GM23338 (cell line): ENCODE measurements around the gene PGA3. TPM values are rescaled to one million over a fixed set of nuclear protein-coding genes. Genes with fewer than 3 reads are reported as not detected.

Experiments
- ATAC-seq: fragments of 200-7000 bp; cut with Tn5 transposase; 3 replicates; pipeline ENCODE4 v1.9.1; 2020
- DNase-seq: peaks from one replicate; pipeline ENCODE4 v3.0.0-alpha.2; 2015; ENCODE audit warnings: low spot score
- H2AFZ ChIP-seq: fragments of 200-600 bp; sonication (generic); 2 replicates; pipeline ENCODE4 v1.8.0; 2016; ENCODE audit warnings: antibody characterized with exemption, mild to moderate bottlenecking, moderate library complexity
- H3F3A ChIP-seq: fragments of 200-600 bp; sonication (generic); replicated peaks from 2 replicates; pipeline ENCODE4 v1.8.0; 2017; ENCODE audit warnings: antibody characterized with exemption, mixed run types, low read depth
- H3K27ac ChIP-seq: fragments of 200-600 bp; sonication (generic); 2 replicates; pipeline ENCODE4 v1.6.1; 2016; ENCODE audit warnings: low read depth
- H3K27me3 ChIP-seq: fragments of 200-600 bp; sonication (generic); 2 replicates; pipeline ENCODE4 v1.8.0; 2016; ENCODE audit warnings: mild to moderate bottlenecking, mixed run types, moderate library complexity; ENCODE audit not compliant: insufficient read depth
- H3K36me3 ChIP-seq: fragments of 200-600 bp; sonication (generic); 2 replicates; pipeline ENCODE4 v1.8.0; 2016; ENCODE audit warnings: mild to moderate bottlenecking; ENCODE audit not compliant: insufficient read depth
- H3K4me1 ChIP-seq: fragments of 200-600 bp; sonication (generic); 2 replicates; pipeline ENCODE4 v1.8.0; 2016; ENCODE audit warnings: mild to moderate bottlenecking, moderate library complexity; ENCODE audit not compliant: insufficient read depth
- H3K4me2 ChIP-seq: fragments of 200-600 bp; sonication (generic); 2 replicates; pipeline ENCODE4 v1.7.1; 2017; ENCODE audit warnings: mixed run types
- H3K4me3 ChIP-seq: fragments of 200-600 bp; sonication (generic); 2 replicates; pipeline ENCODE4 v1.6.1; 2016; ENCODE audit warnings: mixed run types
- H3K79me2 ChIP-seq: fragments of 200-600 bp; sonication (generic); replicated peaks from 2 replicates; pipeline ENCODE4 v1.8.0; 2017; ENCODE audit warnings: mild to moderate bottlenecking; ENCODE audit not compliant: insufficient read depth
- H3K9me2 ChIP-seq: fragments of 200-600 bp; sonication (generic); 2 replicates; pipeline ENCODE4 v1.8.0; 2017; ENCODE audit not compliant: insufficient read depth
- H4K20me1 ChIP-seq: fragments of 200-600 bp; sonication (generic); replicated peaks from 2 replicates; pipeline ENCODE4 v1.8.0; 2017; ENCODE audit warnings: mild to moderate bottlenecking; ENCODE audit not compliant: insufficient read depth
- H3K27ac Mint-ChIP-seq: 2 replicates; pipeline ENCODE4 v1.8.0; 2020; ENCODE audit warnings: inconsistent platforms, mild to moderate bottlenecking, moderate library complexity, mixed read lengths
- H3K27me3 Mint-ChIP-seq: 3 replicates; pipeline ENCODE4 v1.8.0; 2022; ENCODE audit warnings: low read depth, mild to moderate bottlenecking, moderate library complexity, mixed read lengths, inconsistent platforms; ENCODE audit not compliant: insufficient read depth, poor library complexity
- H3K36me3 Mint-ChIP-seq: 3 replicates; pipeline ENCODE4 v1.8.0; 2021; ENCODE audit warnings: low read depth, mild to moderate bottlenecking, inconsistent platforms, moderate library complexity, mixed read lengths
- H3K4me1 Mint-ChIP-seq: 3 replicates; pipeline ENCODE4 v1.8.0; 2020; ENCODE audit warnings: mild to moderate bottlenecking, inconsistent platforms, mixed read lengths
- H3K4me3 Mint-ChIP-seq: 3 replicates; pipeline ENCODE4 v1.8.0; 2021; ENCODE audit warnings: moderate library complexity, mild to moderate bottlenecking, inconsistent platforms, mixed read lengths
- H3K9me3 Mint-ChIP-seq: 3 replicates; pipeline ENCODE4 v1.8.0; 2020; ENCODE audit warnings: moderate library complexity, mild to moderate bottlenecking, inconsistent platforms, mixed read lengths
- CREB1 ChIP-seq: fragments of 250-450 bp; sonication (Bioruptor Pico); IDR thresholded peaks from 2 replicates; pipeline ENCODE4 v1.5.0; 2020; ENCODE audit warnings: low read depth, mild to moderate bottlenecking, moderate library complexity
- CTCF ChIP-seq, 2 experiments: fragments of 200-600 bp in 1 of 2; sonication (generic) in 1 of 2; conservative IDR thresholded peaks; 2 replicates each; pipeline versions ENCODE4 v1.5.1 to v1.6.1; 2016 to 2017; ENCODE audit warnings: antibody characterized with exemption in 2 of 2, low read depth in 2 of 2, mild to moderate bottlenecking in 2 of 2, moderate library complexity in 1 of 2
- ETS1 ChIP-seq: IDR thresholded peaks from 2 replicates; pipeline ENCODE4 v1.6.1; 2016; ENCODE audit warnings: antibody characterized with exemption
- EZH2 ChIP-seq: fragments of 200-600 bp; sonication (generic); IDR thresholded peaks from one replicate; pipeline ENCODE4 v1.8.0; 2017; ENCODE audit warnings: antibody characterized with exemption, mild to moderate bottlenecking, low read depth; ENCODE audit not compliant: unreplicated experiment
- EZH2phosphoT487 ChIP-seq: fragments of 200-600 bp; sonication (generic); IDR thresholded peaks from one replicate; pipeline ENCODE4 v1.8.1; 2018; ENCODE audit warnings: antibody characterized with exemption; ENCODE audit not compliant: unreplicated experiment
- NANOG ChIP-seq: IDR thresholded peaks from 2 replicates; pipeline ENCODE4 v1.6.1; 2016; ENCODE audit warnings: antibody characterized with exemption, borderline replicate concordance
- POLR2AphosphoS5 ChIP-seq: IDR thresholded peaks from 2 replicates; pipeline ENCODE4 v1.6.1; 2016; ENCODE audit warnings: antibody characterized with exemption, low read depth
- REST ChIP-seq: IDR thresholded peaks from one replicate; pipeline ENCODE4 v1.6.1; 2018; ENCODE audit warnings: antibody characterized with exemption; ENCODE audit not compliant: unreplicated experiment
- ZNF114 ChIP-seq: fragments of 250-450 bp; sonication (Bioruptor Pico); IDR thresholded peaks from 2 replicates; pipeline ENCODE4 v1.5.0; 2020; ENCODE audit warnings: mild to moderate bottlenecking, moderate library complexity
- ZNF462 ChIP-seq: fragments of 250-450 bp; sonication (Bioruptor Pico); IDR thresholded peaks from 2 replicates; pipeline ENCODE4 v1.5.0; 2020; ENCODE audit warnings: mild to moderate bottlenecking, moderate library complexity
- polyA plus RNA-seq: library from polyadenylated mRNA; unstranded; fragments of >200 nt; fragmentation: Nextera tagmentation; extraction: Ambion mirVana; gene quantifications from 2 replicates; pipeline ENCODE4 v1.2.1, GENCODE V29; 2016
- total RNA-seq: library from RNA; depleted of rRNA; stranded (reverse); fragments of >200 nt; shearing (Covaris generic); gene quantifications from 2 replicates; pipeline ENCODE4 v1.2.3, GENCODE V29; 2014

PGA3 gene
- total and polyA plus RNA-seq, 2 experiments from 2014 or later, result 0.37 TPM; not detected in 1

GRCh38 chr11:61173456-61173855 lies 29.9 kb upstream of the PGA3 start (continued):
- TF ChIP-seq CTCF (conservative IDR thresholded peaks at IDR 0.05; ENCODE audit: low read depth in 2 of 2), result no peak; a peak in 1 of 4 replicates
- no peak for TF ChIP-seq ZNF114 (CRISPR knock-in tag)
- TF ChIP-seq POLR2AphosphoS5, result no peak
- TF ChIP-seq CREB1, result no peak

- H3K36me3 ChIP-seq, result no peaks in the 10 kb centered on the region
- no peaks in the 10 kb centered on the region for H3K27me3 ChIP-seq
- H3F3A ChIP-seq, result no peaks in the 10 kb centered on the region
- no peak overlapping the region for H3K4me2 ChIP-seq
- Mint-ChIP-seq H3K9me3 (no peaks in the 10 kb centered on the region; the same call in 1 of the 3 replicates), H3K27ac (no peak overlapping the region), H3K27me3 (peaks cover 15% of the 10 kb centered on the region), H3K4me1 (no peaks in the 10 kb centered on the region; the same call in 2 of the 3 replicates), H3K36me3 (no peaks in the 10 kb centered on the region), H3K4me3 (no peak overlapping the region)
- H3K9me2 ChIP-seq, result peaks cover 4% of the 10 kb centered on the region; the same call in 1 of the 2 replicates
- no peak for DNase-seq
- no peaks in the 10 kb centered on the region for H3K4me1 ChIP-seq
- H2AFZ ChIP-seq, result no peak overlapping the region
- H3K27ac ChIP-seq, result no peak overlapping the region
- no peak overlapping the region for H3K4me3 ChIP-seq
- H3K79me2 ChIP-seq, result no peaks in the 10 kb centered on the region
- no peaks in the 10 kb centered on the region for H4K20me1 ChIP-seq
- ATAC-seq, result no peak
- no peak for TF ChIP-seq REST
- TF ChIP-seq ETS1, result no peak
- TF ChIP-seq CREB1, result no peak
- TF ChIP-seq CTCF (conservative IDR thresholded peaks at IDR 0.05; ENCODE audit: low read depth in 2 of 2), result no peak
- TF ChIP-seq NANOG, result no peak
- TF ChIP-seq ZNF462, result no peak
- TF ChIP-seq ZNF114 (CRISPR knock-in tag), result no peak
- TF ChIP-seq EZH2, result no peak
- no peak for TF ChIP-seq EZH2phosphoT487
Observed at GRCh38 chr11:61174273-61174672, 29.0 kb upstream of the PGA3 start.
